Activated CD4-positive, alpha-beta memory T cell treated with anti-CD3 and anti-CD28 coated beads for 36 hours (primary cell): Measurements from ENCODE around the gene C4orf50. TPM values are rescaled to one million over a fixed set of nuclear protein-coding genes. Genes with fewer than 3 reads are reported as not detected.
"Not testable (repeated sequence)": the region's sequence is repeated elsewhere in the genome, so short reads cannot be mapped to it uniquely, and the experiment has no call there.

ENCODE experiments used
- CTCF ChIA-PET: fragments of 350-600 bp; sonication (Branson Sonifier 250); formaldehyde crosslinking; loops from one replicate; lab custom pipeline; 2021; ENCODE audit warnings: antibody characterized with exemption, inconsistent platforms; lab: Charles Lee
- POLR2A ChIA-PET: fragments of 350-600 bp; sonication (Branson Sonifier 250); formaldehyde crosslinking; loops from one replicate; lab custom pipeline; 2021; ENCODE audit warnings: antibody characterized with exemption; lab: Charles Lee
- DNase-seq: peaks from one replicate; pipeline ENCODE4 v3.0.0-alpha.2; 2020
- H3K27ac Mint-ChIP-seq: one replicate; pipeline ENCODE4 v1.8.0; 2021; ENCODE audit warnings: mixed read lengths
- H3K27me3 Mint-ChIP-seq: one replicate; pipeline ENCODE4 v1.8.0; 2021; ENCODE audit warnings: mixed read lengths
- H3K36me3 Mint-ChIP-seq: one replicate; pipeline ENCODE4 v1.8.0; 2021; ENCODE audit warnings: mixed read lengths
- H3K4me1 Mint-ChIP-seq: one replicate; pipeline ENCODE4 v1.8.0; 2021; ENCODE audit warnings: low read depth, mixed read lengths
- H3K4me3 Mint-ChIP-seq: one replicate; pipeline ENCODE4 v1.8.0; 2021; ENCODE audit warnings: mild to moderate bottlenecking, mixed read lengths
- H3K9me3 Mint-ChIP-seq: one replicate; pipeline ENCODE4 v1.8.0; 2021; ENCODE audit warnings: mixed read lengths
- intact Hi-C: fragments of 100-400 bp; cut with micrococcal nuclease; formaldehyde crosslinking; loops from one replicate; pipeline ENCODE4 v1.15.1; 2023
- total RNA-seq, 2 experiments: library from RNA; stranded (reverse); gene quantifications; one replicate each; pipeline ENCODE4 v1.2.3, GENCODE V29; 2021

The C4orf50 gene
- total RNA-seq, 2 experiments from 2014 or later, result 0.07 to 0.10 TPM

- no peak overlapping the region for H3K4me3 Mint-ChIP-seq
Observed at GRCh38 chr4:6011271-6011671, 7.0 kb downstream of the C4orf50 start.

GRCh38 chr4:6010789-6011188 lies 7.4 kb downstream of the C4orf50 start:
- Mint-ChIP-seq H3K27ac (no peak overlapping the region), H3K4me1 (no peaks in the 10 kb centered on the region), H3K4me3 (no peak overlapping the region), H3K36me3 (no peaks in the 10 kb centered on the region), H3K27me3 (peaks cover 21% of the 10 kb centered on the region), H3K9me3 (no peaks in the 10 kb centered on the region)
- intact Hi-C loops, result no loop called here
- ChIA-PET CTCF (interaction anchor here (1.3 to 4.6 kb wide), 3 partner anchors 8 to 12 kb away, joined by 3 to 21 read pairs (median 8); partner anchors contain the start of gene C4orf50), POLR2A (no interaction called here)
- DNase-seq, result no peak

More at GRCh38 chr4:6011271-6011671, 7.0 kb downstream of the C4orf50 start:
- CTCF ChIA-PET, result interaction anchor here (4.6 kb wide), 1 partner anchor 12 kb away, joined by 21 read pairs; no protein-coding TSS in a partner anchor
- intact Hi-C loops, result no loop called here
- POLR2A ChIA-PET, result no interaction called here
- DNase-seq, result no peak
- H3K27me3 Mint-ChIP-seq, result peaks cover 21% of the 10 kb centered on the region
- no peaks in the 10 kb centered on the region for H3K4me1 Mint-ChIP-seq
- no peaks in the 10 kb centered on the region for H3K36me3 Mint-ChIP-seq
- no peak overlapping the region for H3K27ac Mint-ChIP-seq
- no peaks in the 10 kb centered on the region for H3K9me3 Mint-ChIP-seq

GRCh38 chr4:6009452-6009851 lies 8.8 kb downstream of the C4orf50 start:
- Mint-ChIP-seq H3K4me3 (no peak overlapping the region), H3K36me3 (no peaks in the 10 kb centered on the region), H3K27ac (no peak overlapping the region), H3K27me3 (peaks cover 21% of the 10 kb centered on the region), H3K4me1 (no peaks in the 10 kb centered on the region), H3K9me3 (no peaks in the 10 kb centered on the region)
- intact Hi-C loops, result no loop called here
- no peak for DNase-seq
- CTCF ChIA-PET, result interaction anchor here (1.2 to 2.2 kb wide), 3 partner anchors 9 to 11 kb away, joined by 3 to 8 read pairs (median 3); partner anchors contain the start of gene C4orf50
- POLR2A ChIA-PET, result no interaction called here

GRCh38 chr4:6008766-6009385 lies 9.4 kb downstream of the C4orf50 start:
- ChIA-PET CTCF (interaction anchor here (1.2 to 2.2 kb wide), 2 partner anchors 8 to 10 kb away, joined by 3 to 8 read pairs; partner anchors contain the start of gene C4orf50), POLR2A (no interaction called here)
- DNase-seq, result no peak
- Mint-ChIP-seq H3K4me1 (no peaks in the 10 kb centered on the region), H3K27me3 (peaks cover 21% of the 10 kb centered on the region), H3K4me3 (no peak overlapping the region), H3K27ac (no peak overlapping the region), H3K9me3 (no peaks in the 10 kb centered on the region), H3K36me3 (no peaks in the 10 kb centered on the region)
- intact Hi-C loops, result no loop called here

GRCh38 chr4:6008092-6008551 lies 10.1 kb downstream of the C4orf50 start:
- DNase-seq, result no peak
- CTCF ChIA-PET, result no interaction called here

GRCh38 chr4:6005175-6005574 lies 13.1 kb downstream of the C4orf50 start:
- CTCF ChIA-PET, result no interaction called here
- POLR2A ChIA-PET, result no interaction called here
- Mint-ChIP-seq H3K27me3 (peaks cover 13% of the 10 kb centered on the region), H3K27ac (no peak overlapping the region), H3K36me3 (no peaks in the 10 kb centered on the region), H3K4me3 (no peak overlapping the region), H3K4me1 (no peaks in the 10 kb centered on the region), H3K9me3 (no peaks in the 10 kb centered on the region)
- DNase-seq, result no peak
- intact Hi-C loops, result no loop called here

More at GRCh38 chr4:6008092-6008551, 10.1 kb downstream of the C4orf50 start:
- POLR2A ChIA-PET, result no interaction called here
- Mint-ChIP-seq H3K36me3 (no peaks in the 10 kb centered on the region), H3K27me3 (peaks cover 21% of the 10 kb centered on the region), H3K4me3 (no peak overlapping the region), H3K27ac (no peak overlapping the region), H3K9me3 (no peaks in the 10 kb centered on the region), H3K4me1 (no peaks in the 10 kb centered on the region)
- intact Hi-C loops, result no loop called here

- H3K36me3 Mint-ChIP-seq, POLR2A ChIA-PET, CTCF ChIA-PET, intact Hi-C loops, H3K27me3 Mint-ChIP-seq, H3K4me3 Mint-ChIP-seq, H3K9me3 Mint-ChIP-seq, DNase-seq, H3K27ac Mint-ChIP-seq, H3K4me1 Mint-ChIP-seq: not testable (repeated sequence)
Observed at GRCh38 chr4:6003485-6003884, 14.7 kb downstream of the C4orf50 start.

GRCh38 chr4:6002926-6003325 lies 15.3 kb downstream of the C4orf50 start:
- Mint-ChIP-seq H3K9me3 (no peaks in the 10 kb centered on the region), H3K36me3 (no peaks in the 10 kb centered on the region), H3K4me3 (no peak overlapping the region), H3K27me3 (peaks cover 8% of the 10 kb centered on the region), H3K27ac (no peak overlapping the region), H3K4me1 (no peaks in the 10 kb centered on the region)
- POLR2A ChIA-PET, result no interaction called here
- no peak for DNase-seq
- intact Hi-C loops, result no loop called here
- CTCF ChIA-PET, result no interaction called here

GRCh38 chr4:6002492-6002833 lies 15.8 kb downstream of the C4orf50 start:
- Mint-ChIP-seq H3K9me3 (no peaks in the 10 kb centered on the region), H3K36me3 (no peaks in the 10 kb centered on the region), H3K27me3 (peaks cover 7% of the 10 kb centered on the region), H3K27ac (no peak overlapping the region), H3K4me1 (no peaks in the 10 kb centered on the region), H3K4me3 (no peak overlapping the region)
- ChIA-PET POLR2A (no interaction called here), CTCF (interaction anchor here (1.0 kb wide), 1 partner anchor 328 kb away, joined by 3 read pairs; no protein-coding TSS in a partner anchor)
- intact Hi-C loops, result no loop called here
- DNase-seq, result no peak

GRCh38 chr4:6001680-6002491 lies 16.3 kb downstream of the C4orf50 start:
- H3K27me3 Mint-ChIP-seq, result peaks cover 4% of the 10 kb centered on the region
- CTCF ChIA-PET, result interaction anchor here (1.0 to 5.5 kb wide), 2 partner anchors 329 to 330 kb away, joined by 3 to 104 read pairs; no protein-coding TSS in a partner anchor
- no peak overlapping the region for H3K27ac Mint-ChIP-seq
- DNase-seq, result no peak
- no peaks in the 10 kb centered on the region for H3K9me3 Mint-ChIP-seq
- H3K4me3 Mint-ChIP-seq, result no peak overlapping the region
- no peaks in the 10 kb centered on the region for H3K4me1 Mint-ChIP-seq
- H3K36me3 Mint-ChIP-seq, result no peaks in the 10 kb centered on the region
- POLR2A ChIA-PET, result no interaction called here
- intact Hi-C loops, result no loop called here

- ChIA-PET CTCF (interaction anchor here (0.8 to 5.5 kb wide), 11 partner anchors 9 to 547 kb away, joined by 3 to 104 read pairs (median 9); no protein-coding TSS in a partner anchor), POLR2A (no interaction called here)
- intact Hi-C loops, result loop anchor here (5.0 kb wide), 1 partner anchor 252 kb away; no protein-coding TSS in a partner anchor
- no peaks in the 10 kb centered on the region for H3K36me3 Mint-ChIP-seq
- H3K4me3 Mint-ChIP-seq, result no peak overlapping the region
- no peak overlapping the region for H3K27ac Mint-ChIP-seq
- H3K4me1 Mint-ChIP-seq, result peaks cover 4% of the 10 kb centered on the region
- no peaks in the 10 kb centered on the region for H3K9me3 Mint-ChIP-seq
- DNase-seq, result no peak
- peaks cover 3% of the 10 kb centered on the region for H3K27me3 Mint-ChIP-seq
Observed at GRCh38 chr4:5999830-6000365, 18.3 kb downstream of the C4orf50 start.

GRCh38 chr4:5999356-5999755 lies 18.9 kb downstream of the C4orf50 start:
- peaks cover 4% of the 10 kb centered on the region for H3K4me1 Mint-ChIP-seq
- no peak for DNase-seq
- CTCF ChIA-PET, result interaction anchor here (0.8 to 5.5 kb wide), 10 partner anchors 10 to 548 kb away, joined by 3 to 104 read pairs (median 12); no protein-coding TSS in a partner anchor
- H3K36me3 Mint-ChIP-seq, result no peaks in the 10 kb centered on the region
- no peak overlapping the region for H3K27ac Mint-ChIP-seq
- peaks cover 3% of the 10 kb centered on the region for H3K27me3 Mint-ChIP-seq
- intact Hi-C loops, result loop anchor here (5.0 kb wide), 1 partner anchor 253 kb away; no protein-coding TSS in a partner anchor
- H3K9me3 Mint-ChIP-seq, result no peaks in the 10 kb centered on the region
- no peak overlapping the region for H3K4me3 Mint-ChIP-seq
- POLR2A ChIA-PET, result no interaction called here
